CD4-positive, alpha-beta T cell treated with Interleukin-6 at 100 ng/mL for 8 hours (primary cell): Measurements from ENCODE around the gene KCNT1.

Experiments used
- DNase-seq: peaks from one replicate; pipeline ENCODE4 v3.0.0-alpha.2; 2020; ENCODE audit warnings: mixed read lengths, low spot score

Gene KCNT1

GRCh38 chr9:135700525-135700924, 1.5 kb upstream of the KCNT1 start:
- DNase-seq, result no peak

- no peak for DNase-seq
Measured at GRCh38 chr9:135701067-135701958, 672 bp upstream of the KCNT1 start.

- DNase-seq, result no peak
Measured at GRCh38 chr9:135703726-135704125, 1.7 kb downstream of the KCNT1 start.

GRCh38 chr9:135704483-135704882, 2.5 kb downstream of the KCNT1 start:
- no peak for DNase-seq

GRCh38 chr9:135705376-135705775, 3.4 kb downstream of the KCNT1 start:
- DNase-seq, result no peak

- DNase-seq, result no peak
Measured at GRCh38 chr9:135706288-135706687, 4.3 kb downstream of the KCNT1 start.

- DNase-seq, result no peak
Measured at GRCh38 chr9:135707252-135708138, 5.5 kb downstream of the KCNT1 start.

GRCh38 chr9:135708164-135708563, 6.2 kb downstream of the KCNT1 start:
- no peak for DNase-seq

GRCh38 chr9:135711391-135711790, 9.4 kb downstream of the KCNT1 start:
- DNase-seq, result no peak

- DNase-seq, result no peak
Measured at GRCh38 chr9:135711881-135712280, 9.9 kb downstream of the KCNT1 start.

GRCh38 chr9:135712613-135713295, 10.8 kb downstream of the KCNT1 start:
- no peak for DNase-seq

- DNase-seq, result no peak
Measured at GRCh38 chr9:135714242-135715055, 12.5 kb downstream of the KCNT1 start.

GRCh38 chr9:135715056-135715595, 13.1 kb downstream of the KCNT1 start:
- DNase-seq, result no peak

- no peak for DNase-seq
Measured at GRCh38 chr9:135716045-135716444, 14.1 kb downstream of the KCNT1 start.

- DNase-seq, result no peak
Measured at GRCh38 chr9:135717410-135717809, 15.4 kb downstream of the KCNT1 start.

GRCh38 chr9:135718616-135719015, 16.6 kb downstream of the KCNT1 start:
- no peak for DNase-seq

GRCh38 chr9:135719472-135719871, 17.5 kb downstream of the KCNT1 start:
- no peak for DNase-seq

GRCh38 chr9:135722365-135722764, 20.4 kb downstream of the KCNT1 start:
- no peak for DNase-seq

GRCh38 chr9:135724186-135724787, 22.3 kb downstream of the KCNT1 start:
- no peak for DNase-seq

- no peak for DNase-seq
Measured at GRCh38 chr9:135726138-135726853, 24.3 kb downstream of the KCNT1 start.
